GM21526 (cell line): ENCODE results near the gene MADD.

Experiments used
- ATAC-seq: cut with Tn5 transposase; IDR thresholded peaks from one replicate; pipeline ENCODE4 v1.9.1; 2021; ENCODE audit warnings: moderate library complexity; ENCODE audit not compliant: unreplicated experiment, low FRiP score

The MADD gene

DNA sequence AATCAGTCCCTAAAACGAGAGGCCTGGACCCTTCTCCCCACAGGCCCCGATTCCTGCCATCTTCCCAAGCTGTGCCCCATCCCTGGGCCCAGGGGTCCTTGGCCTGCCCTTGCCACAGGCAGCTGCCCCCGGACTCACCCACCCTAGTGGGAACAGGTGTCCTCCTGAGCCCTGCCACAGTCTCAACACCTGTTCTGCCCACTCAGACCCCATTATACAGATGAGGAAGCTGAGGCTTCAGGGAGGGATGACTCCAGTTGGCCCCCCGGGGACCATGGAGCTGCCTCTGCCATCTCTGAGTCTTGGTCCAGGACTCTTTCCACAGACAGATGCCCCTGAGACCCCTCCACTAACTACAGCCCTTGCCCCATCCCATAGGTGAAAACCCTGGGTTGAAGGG, 66.7 kb downstream of the MADD start:
- ATAC-seq = no peak

DNA sequence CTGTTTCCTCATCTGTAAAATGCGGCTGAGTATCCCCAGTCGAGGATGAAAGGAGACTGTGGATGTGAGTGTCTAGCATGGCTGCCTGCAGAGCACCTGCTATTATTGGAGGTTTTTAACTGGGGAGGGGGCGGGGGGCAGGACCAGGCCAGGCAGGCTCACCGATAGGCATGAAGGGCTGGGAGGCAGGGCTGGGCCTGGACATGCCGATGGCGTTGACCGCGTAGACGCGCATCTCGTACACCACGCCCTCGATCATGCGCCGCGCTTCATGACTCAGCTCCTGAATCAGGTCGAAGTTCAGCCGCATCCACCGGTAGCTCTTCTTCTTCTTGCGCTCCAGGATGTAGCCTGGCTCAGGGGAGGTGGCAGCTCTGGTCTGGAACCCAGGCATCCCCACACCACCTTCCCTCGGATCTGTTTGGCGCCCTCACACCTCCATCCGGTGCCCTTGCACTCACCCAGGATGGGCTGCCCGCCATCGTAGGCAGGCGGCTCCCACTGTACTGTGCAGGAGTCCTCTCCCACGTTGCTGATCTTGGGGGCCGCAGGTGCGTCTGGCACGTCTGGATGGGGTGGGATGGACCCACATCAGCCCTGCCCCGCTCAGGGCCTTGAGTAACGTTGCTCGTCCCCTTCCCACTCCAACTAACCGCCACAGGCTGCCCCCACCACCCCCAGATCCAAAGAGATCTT, 67.4 kb downstream of the MADD start:
- no peak for ATAC-seq

DNA sequence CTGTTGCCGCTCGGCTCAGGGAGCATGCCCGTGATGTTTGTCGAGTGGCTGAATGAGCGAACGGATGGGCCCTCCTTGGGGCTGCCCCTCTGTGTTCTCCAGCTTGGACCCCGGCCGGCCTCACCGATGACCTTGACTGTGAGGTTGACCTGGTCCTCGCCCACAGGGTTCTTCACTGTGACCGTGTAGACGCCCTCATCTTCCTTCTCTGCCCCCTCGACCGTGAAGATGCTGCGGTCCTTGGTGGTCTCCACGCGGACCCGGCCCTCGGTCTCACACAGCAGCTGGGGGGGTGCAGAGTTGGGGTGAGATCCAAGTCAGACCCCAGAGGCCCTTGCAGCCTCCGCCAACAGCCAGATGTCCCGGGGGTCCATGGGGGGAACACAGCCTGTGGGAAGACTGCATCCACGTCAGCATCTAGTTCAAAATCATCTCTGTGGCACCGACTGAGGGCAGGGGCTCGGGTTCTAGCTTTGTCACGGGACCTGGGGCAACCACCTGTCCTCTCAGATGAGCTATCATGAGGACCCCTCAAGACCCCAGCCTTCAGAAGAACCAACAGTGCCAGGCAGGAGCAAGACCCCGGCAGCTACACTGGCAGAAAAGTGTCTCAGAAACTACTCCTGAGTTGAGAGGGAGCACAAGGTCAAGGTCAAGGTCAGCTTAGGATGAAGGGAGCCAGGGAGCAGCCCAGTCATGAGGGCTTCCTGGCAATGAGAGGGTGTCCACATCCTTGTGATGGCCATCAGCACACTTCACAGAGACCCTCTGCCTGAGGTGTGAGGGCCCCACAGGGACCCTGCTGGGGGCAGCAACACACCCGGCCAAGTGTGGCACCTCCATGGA, 68.7 kb downstream of the MADD start:
- no peak for ATAC-seq

DNA sequence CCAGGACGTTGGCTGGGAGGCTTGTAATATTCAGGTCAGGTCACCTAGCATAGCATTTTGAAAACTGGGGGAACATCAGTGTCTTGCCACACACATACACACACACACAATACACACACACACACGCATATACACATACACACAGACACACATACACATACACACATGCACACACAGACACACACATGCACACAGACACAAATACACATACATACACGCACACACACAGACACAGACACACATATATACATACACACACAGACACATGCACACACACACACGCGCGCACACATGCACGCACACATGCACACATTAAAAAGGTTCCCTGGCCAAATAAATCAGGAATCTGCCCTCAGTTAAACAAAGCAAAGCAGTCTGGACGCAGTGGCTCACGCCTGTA, 70.1 kb downstream of the MADD start:
- ATAC-seq = no peak

DNA sequence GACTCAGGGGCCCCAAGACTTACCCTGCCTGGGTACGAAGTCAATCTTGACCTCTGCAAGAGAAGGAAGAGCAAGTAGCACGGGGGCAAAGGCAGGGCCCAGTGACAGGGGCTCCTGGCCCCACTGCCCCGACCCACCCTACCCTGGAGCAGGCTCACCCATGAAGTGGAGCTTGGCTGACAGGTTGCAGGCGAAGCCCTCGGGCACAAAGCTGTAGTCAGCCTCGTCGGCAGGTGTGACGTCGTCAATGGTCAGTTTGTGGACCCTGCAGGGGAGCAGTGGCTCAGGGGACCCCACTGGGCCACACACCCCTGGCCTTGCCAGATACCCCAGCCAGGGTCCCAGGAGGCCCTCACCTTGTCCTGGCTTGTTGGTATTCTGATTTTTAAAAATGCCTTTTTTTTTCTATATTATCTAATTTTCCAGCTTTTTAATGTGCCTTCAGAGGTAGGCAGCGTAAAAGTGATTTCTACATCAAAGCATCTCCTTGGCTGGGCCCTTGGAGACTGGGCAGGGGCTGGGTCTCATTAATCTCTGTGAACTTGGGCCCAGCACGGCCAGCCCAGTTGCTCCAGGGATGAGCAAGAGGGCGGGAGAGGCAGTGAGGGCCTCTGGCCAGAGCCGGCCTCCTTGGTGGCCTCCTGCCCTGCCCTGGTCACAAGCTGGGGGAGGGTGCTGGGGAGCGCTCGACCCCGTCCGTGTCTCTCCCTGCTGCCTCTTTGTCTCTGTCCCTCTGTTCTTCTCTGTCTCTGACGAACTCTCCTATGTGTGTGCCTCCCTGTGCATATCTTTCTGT, 71.2 kb downstream of the MADD start:
- ATAC-seq = no peak

DNA sequence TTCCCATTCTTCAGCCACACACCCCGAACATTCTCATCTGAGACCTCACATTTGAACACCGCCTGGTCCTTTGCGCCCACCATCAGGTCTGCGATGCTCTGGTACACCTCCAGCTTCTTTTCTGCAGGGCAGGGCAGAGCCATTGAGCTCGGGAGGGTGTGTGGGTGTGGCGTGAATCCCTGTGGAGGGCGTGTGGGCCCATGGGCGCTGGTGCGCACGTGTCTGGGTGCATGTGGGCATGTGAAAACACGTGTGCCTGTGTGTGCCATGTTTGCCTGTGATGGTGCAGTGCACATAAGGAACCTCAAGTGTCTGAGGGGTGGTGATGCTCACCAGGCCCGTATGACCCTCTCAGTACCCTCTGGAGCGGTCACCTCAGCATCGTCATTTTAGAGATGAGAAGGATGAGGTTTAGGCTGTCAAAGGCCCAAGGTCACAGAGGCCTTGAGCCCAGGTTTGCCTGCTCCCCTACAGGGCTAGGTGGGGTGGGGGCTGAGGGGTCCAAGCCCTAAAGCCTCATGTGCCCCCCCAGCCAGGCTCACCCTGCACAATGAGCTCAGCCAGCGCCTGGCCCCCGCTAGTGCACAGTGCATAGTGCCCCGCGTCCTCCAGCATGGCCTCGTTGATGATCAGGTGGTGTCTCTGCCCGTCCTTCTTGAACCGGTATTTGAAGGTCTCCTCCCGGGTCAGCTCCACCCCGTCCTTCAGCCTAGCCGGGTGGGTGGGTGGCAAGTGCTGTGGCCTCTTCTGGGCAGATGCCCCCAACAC, 72.3 kb downstream of the MADD start:
- no peak for ATAC-seq

DNA sequence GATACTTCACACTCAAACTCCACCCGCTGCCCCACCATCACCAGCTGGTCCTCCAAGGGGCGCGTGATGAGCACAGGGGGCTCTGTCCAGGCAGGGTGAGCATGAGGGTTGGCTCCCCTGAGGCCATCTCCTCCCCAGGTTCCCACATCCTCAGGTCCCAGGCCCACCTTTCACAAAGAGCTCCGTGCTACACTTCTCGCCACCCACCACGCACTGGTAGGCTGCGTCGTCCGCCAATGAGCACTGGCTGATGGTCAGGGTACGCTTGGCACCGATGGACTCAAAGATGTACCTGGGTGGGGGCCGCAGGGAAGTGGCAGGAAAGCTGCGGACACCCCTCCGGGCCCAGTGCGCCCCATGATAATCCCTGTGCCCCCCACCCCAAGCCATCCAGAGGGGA, 72.9 kb downstream of the MADD start:
- ATAC-seq = no peak

DNA sequence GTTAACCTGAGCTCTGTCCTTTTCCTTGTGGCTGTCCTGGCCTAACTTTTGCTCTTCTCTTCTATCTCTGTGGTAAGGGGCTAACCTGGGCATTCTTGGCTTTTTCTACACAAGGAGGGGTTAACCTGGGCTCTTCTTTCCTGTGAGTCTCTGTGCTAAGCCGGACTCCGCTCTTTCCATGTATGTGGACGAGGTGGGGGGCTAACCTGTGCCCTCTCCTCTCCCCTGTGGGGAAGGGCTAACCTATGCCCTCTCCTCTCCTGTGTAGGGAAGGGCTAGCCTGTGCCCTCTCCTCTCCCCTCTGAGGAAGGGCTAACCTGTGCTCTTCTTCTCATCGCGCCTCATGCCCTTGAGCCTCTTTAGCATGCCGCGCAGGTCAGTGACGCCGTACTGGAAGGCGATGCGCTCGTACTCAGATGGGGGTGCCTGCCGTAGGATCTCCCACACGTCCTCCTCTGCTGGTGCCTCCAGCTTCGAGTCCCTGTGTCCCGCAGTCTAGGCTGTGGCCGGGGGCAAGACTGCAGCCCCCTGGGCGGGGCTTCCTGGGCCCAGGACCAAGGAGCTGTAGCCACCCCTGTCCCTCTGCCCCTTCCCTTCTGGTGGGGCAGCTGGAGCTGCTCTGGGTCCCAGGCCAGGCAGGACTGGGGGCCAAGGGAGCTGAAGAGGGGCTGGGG, 76.1 kb downstream of the MADD start:
- ATAC-seq = no peak

DNA sequence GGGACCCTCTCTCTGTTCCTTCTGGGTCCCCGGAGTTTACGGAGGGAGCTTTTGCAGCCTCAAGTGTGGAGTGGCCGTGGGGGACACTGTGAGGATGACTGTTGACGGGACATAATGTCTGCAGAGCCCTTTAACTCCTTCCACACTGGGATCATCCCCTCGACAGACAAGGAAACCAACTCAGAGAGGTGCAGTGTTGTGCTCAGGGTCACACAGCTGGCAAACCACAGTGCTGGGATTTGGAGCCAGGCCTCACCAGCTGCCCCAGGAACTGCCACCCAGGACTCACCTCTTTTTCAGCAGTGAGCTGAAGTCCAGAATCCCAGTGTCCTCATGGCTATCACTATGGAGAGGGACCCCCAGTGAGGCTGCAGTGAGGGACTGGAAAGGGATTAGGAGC, 77.2 kb downstream of the MADD start:
- no peak for ATAC-seq

DNA sequence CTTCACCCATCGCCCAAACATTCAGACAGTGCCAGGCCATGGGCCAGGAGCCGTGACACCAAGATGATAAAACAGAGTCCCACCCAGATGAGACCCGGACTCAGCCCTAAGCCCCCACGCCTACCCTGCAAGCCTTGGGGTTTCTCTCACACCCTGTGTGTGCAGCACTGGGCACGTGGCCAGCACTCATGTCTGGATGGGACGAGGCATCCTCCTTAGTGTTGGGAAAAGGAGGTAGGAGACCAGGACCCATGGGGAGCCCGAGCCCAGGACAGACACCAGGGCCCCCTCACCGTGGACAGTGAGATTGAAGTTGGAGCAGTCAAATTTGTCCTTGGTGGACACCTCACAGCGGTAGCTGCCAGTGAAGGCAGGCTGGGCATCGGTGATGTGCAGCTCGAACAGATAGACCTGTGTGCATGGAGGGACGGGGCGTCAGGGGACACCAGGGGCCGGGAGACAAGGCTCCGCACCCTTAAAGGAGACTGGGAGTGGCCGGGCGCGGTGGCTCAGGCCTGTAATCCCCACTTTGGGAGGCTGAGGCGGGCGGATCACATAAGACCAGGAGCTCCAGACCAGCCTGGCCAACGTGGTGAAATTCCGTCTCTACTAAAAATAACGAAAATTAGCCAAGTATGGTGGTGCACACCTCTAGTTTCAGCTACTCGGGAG, 78.3 kb downstream of the MADD start:
- no peak for ATAC-seq

DNA sequence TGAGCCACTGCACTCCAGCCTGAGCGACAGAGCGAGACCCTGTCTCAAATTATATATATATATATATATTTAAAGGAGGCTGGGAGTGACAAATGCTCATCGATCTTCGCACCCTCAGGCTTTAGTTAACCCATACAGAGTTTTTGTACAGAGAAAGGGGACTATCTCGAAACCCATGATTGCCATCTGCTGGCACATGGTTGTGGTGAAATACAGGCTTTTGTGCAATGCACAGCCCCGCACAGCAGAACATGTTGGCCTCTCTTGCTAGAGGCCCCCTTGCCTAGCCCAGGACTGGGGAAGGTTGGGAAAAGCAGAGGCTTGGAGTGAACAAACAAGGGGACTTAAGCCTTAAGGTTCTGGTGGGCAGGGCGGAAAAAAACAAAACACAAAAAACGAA, 78.9 kb downstream of the MADD start:
- ATAC-seq = no peak

DNA sequence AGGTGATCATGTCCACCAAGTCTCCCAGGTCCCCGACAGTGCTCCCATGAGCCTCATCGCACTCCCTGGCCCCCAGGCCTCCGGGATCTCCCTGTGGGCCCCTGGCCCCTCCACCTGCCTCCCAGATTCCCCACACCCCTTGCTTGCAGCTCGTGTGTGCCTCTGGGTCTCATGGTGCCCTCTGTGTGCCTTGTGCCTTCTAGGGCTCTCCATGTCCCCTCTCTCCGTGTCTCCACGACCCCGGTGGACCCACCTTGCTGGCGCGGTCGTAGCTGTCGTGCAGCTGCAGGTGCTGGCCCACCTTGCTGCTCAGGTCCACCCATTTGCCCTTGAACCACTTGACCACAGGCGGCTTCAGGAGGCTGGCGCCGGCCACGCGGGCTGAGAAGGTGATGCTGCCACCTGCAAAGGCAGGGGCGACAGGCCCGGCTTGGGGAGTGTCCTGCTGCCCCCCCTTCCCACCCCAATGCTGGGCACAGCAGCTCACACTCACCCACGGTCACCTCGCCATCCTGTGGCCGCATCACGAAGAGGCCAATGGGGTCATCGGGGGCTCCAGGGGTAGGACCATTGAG, 79.7 kb downstream of the MADD start:
- no peak for ATAC-seq

DNA sequence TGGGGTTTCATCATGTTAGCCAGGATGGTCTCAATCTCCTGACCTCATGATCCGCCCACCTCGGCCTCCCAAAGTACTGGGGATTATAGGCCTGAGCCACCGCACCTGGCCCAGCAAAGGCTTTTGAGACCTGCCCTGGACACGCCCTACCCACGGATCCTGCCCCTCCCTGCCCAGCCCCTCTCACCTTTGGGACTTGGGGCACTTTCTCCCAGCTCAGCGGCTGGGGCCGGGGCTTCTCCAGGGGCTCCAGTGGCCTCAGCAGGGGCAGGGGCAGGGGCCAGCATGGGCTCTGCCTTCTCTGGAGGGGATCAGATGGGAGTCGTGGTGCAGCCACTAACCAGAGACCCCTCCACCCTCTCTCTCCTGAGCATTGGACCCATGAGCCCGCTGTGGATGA, 80.4 kb downstream of the MADD start:
- ATAC-seq = no peak

DNA sequence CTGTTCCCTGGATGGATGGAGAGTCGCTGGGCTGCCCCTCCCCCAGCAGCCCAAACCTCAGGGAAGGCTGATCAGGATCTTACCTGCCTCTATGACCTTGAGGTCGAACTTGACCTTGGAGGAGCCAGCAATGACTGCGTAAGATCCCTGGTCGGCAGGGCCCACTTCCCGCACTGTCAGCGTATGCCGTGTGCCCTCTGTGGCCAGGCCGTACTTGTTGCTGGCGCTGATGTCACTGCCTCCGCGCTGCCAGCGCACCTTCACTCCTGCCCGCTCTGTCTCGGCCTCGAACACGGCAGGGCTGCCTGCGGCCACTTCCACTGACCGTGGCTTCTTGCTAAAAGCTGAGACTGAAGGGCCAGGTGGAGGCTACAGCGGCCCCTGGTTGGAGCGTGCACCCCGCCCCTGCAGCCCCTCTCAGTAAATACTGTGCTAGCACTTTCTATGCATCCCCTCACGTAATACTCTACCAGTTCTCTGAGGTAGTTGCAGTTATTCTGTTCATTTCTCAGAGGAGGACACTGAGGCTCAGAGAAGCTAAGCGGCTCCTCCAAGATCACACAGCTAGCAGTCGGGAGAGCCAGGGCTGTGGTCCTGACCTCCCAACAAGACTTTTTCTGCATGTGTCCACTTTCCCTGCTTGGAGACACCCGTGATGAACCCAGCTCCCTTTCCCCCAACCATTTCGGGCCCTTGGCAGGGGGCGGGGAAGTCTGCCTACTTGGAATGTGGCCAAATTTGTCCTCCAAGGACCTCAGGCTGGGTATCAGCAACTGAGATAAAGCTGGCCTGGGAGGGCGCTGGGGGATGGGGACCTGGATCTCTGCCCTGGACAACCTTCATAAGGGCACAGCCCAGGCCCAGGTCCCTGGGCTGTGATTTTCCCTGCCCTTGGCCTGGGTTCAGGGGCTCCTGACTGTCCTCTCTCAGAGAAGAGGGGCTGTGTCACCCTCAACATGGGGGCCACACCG, 81.5 kb downstream of the MADD start:
- no peak for ATAC-seq

DNA sequence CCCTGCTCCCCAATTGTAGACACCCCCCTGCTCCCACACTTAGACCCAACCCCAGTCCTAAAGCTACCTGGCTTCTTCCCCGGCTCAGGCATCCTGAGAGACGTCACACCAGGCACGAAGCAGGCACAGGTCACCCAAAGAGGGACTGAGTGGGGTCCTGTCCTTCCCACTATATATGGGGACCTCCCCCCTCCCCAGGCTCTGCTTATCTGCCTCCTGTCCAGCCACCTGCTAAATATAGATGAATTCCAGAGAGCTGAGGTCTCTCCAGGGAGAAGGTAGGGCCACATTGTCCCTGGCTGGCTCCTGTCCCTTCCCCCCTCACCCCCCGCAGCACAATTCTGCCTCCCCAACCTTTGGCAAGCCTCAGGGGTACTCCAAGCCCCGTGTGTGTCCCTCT, 82.6 kb downstream of the MADD start, which contains the start of gene MYBPC3:
TSS of gene MYBPC3 (minus strand) at position 147 of the 400 bp plus-strand sequence. CDS start at position 92, 55 bp downstream.
- ATAC-seq = no peak

DNA sequence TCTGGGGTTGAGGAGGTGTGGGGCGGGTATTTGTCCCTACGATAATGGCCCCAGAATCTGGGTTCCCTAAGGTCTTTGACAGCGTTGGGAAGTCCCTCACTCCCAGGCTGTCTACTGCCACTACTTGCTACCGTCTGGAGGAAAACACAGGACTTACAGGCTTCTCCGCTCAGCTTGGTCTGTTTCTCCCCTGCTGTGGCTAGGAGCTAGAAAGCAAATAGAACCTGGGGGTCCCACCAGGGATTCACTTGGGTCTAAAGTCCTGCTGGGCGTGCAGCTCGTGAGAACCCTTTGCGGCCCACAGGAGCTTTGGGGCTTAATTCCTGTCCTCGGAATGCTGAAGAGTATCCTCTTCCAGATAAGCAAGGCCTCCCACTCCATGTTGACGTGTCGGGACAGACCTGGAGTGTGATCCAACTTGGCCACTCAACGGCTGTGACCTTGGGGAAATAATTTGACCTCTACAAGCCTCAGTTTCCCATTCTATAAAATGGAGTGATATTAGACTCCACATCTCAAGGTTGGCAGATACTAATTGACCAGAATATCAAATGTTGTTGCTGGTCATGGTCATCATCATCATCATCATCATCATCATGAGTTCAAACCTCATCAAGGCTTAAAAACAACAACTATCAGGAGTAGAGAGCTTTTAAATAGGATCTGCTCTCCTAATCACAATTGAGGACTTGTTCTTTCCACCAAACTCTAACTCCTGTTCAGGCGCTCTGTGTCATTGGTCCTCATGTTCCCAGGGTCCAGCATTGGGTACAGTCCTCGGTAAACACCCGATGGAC, 84.2 kb downstream of the MADD start:
- ATAC-seq = no peak

DNA sequence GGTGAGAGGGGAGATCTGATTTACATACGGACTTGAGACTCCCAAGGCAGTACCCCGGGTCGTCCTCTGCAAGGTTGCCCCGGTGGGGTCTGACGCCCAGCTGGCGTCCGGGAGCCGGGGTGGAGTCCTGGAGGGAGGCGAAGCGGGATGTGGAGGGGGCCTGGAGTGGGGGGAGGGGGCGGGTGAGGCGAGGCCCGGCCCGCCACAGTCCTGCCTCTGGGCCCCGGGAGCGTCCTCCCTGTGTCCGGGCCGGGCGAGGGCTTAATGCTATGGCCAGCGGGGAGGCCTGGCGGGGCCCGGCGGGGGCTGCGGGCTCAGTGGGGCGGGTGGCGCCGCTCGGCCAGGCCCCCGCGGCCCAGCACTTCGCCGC, 85.0 kb downstream of the MADD start:
- ATAC-seq = no peak
